Medulla oblongata (tissue), 1 donor: Measurements from ENCODE around the gene SNRNP27.
"Not testable (repeated sequence)": the region's sequence is repeated elsewhere in the genome, so short reads cannot be mapped to it uniquely, and the experiment has no call there.

Source experiments
- DNase-seq: peaks from one replicate; pipeline ENCODE4 v3.0.0-alpha.2; 2015; ENCODE audit errors: extremely low spot score

The SNRNP27 gene

GRCh38 chr2:69946351-69947324, 52.9 kb downstream of the SNRNP27 start:
- DNase-seq: no peak

DNA sequence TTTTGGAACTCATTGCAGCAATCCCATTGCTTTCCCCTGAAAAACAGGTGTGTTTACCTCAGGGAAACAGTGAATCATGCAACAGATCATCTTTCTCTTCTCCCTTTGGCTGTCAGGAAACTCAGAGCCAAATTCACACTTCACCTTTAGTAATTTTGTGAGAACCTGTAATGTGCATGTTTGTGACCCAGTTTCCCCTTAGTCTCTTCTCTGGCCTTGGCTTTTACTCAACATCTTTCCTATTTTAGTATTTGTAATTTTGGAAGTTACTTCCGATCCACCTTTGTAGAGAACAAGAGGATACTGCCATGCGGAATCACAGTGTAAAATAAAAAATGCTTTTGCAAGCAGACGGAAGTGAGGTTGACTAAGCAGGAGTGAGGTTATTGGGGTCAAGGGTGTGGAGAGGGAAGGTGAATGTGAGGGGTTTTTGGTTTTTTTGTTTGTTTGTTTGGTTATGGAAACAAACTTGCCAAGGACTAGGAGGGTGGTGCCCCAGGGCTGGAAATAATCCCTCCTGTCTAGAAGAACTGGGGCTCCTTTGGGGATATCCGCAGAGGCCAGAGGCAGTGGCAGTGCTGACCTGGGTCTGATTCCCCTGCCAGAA, 53.7 kb downstream of the SNRNP27 start:
- no peak for DNase-seq

DNA sequence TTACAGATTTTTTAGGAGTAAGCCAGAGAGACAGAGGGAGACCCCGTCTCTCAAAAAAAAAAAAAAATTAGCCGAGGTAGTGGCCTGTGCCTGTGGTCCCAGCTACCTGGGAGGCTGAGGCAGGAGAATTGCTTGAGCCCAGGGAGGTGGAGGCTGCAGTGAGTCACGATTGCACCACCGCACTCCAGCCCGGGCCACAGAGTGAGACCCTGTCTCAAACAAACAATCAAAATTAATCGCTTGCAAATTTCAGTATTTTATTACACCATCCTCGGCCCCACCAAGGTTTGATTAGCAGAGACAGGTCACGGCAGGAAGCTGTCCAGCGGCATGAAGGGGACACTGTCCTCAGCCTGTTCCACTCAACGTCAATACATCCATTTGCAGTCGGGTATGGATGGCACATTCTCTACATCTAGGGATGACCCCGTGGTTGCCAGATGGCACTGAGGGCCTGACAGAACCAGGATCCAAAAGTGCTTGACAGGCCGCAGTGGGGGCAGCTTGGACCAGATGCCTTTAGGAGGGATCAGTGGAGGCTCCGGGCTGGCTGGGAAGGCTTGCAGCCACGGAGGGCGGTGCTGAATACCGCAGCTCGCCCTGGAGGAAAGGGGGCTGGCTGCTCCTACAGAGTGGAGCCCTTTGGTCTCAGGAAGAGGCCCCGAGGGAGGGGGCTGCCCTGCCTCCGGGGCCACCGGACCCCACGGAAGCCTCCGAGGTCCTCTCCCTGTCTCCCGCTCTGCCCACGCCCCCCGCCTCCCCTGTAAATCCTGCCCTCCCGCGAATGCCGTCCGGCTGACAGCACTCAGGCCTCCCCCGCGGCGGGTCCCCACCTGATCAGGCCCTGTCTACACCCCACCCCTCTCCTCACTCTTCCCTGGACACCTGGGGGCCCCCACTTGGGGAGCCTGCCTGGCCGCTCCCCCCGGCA, 54.5 kb downstream of the SNRNP27 start:
- DNase-seq: no peak

DNA sequence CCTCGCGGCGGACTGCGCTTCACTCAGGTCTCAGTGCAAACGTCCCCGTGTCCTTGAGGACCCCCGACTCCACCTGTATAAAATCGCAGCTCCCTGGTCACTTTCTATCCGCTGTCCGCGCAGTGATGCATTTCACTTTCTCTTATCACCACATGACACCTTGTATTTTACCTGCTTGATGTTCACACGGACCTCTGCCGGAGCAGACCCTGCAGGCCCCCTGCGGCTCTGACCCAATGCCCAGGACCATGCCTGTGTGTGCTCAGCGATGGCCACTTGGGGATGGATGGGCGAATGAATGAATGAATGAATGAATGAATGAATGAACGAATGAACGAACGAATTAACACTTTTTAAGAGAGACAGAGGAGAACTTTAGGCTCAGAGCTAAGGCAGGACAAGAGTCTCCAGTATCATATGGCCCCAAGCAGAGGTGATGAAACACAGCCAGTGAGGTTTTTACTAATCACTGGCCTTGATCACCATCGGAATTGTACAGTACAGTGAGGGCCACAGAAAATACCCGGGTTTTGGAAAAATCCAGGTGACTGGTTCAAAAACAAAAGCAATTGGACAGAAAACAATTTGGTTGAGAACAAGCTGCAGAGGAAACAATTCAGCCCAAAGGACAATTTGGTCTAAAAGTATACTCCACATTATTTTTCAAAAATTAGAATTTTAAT, 55.3 kb downstream of the SNRNP27 start:
- no peak for DNase-seq

DNA sequence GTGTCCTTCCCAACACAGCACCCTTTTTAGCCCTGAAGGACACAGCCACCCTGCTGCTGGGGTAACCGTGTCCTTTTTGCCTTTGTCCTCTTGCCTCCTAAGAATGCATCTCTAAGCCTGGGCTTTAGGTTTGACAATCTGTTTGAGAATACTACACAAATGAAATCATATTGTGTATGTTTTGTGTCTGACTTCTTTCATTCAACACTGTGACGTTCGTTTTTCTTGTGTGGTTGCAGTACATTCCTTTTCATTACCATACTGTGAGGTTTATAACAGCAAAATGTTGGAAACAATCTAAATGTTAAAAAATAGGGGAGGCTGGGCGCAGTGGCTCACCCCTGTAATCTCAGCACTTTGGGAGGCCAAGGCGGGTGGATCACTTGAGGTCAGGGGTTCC, 56.5 kb downstream of the SNRNP27 start:
- no peak for DNase-seq

DNA sequence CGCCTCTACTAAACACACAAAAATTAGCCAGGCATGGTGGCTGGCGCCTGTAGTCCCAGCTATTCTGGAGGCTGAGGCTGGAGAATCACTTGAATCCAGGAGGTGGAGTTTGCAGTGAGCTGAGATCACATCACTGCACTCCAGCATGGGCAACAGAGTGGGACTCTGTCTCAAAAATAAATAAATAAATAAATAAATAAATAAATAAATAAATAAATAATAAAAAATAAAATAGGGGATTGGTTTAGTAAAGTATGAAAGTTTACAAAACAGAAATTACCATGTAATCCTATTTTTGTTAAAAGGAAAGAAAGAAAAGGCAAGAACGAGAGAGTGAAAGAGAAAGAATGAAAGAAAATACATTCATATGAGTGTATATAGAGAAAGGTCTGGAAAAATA, 56.9 kb downstream of the SNRNP27 start:
- DNase-seq: not testable (repeated sequence)

GRCh38 chr2:69952336-69953115, 58.8 kb downstream of the SNRNP27 start:
- DNase-seq: no peak

GRCh38 chr2:69954084-69954483, 60.3 kb downstream of the SNRNP27 start:
- DNase-seq: no peak
